ENCODE data around the gene MYB. TPM values are rescaled to one million over a fixed set of nuclear protein-coding genes. Genes with fewer than 3 reads are reported as not detected.

Gene MYB
- total and polyA plus RNA-seq, 2 of the 13 experiments (the other 11 are each of a cell fraction or from before 2014, with no cell fraction given) = 0.04 to 0.20 TPM

GRCh38 chr6:135221505-135221904, 40.4 kb downstream of the MYB start:
- CTCF ChIA-PET (ENCODE audit: low intra/inter-chr PET ratio, low total read pairs) = no interaction called here
- no peak for FAIRE-seq
- Histone ChIP-seq H3K4me1 (ENCODE audit: insufficient read depth, low read length) (no peaks in the 10 kb centered on the region), H3K36me3 (replicated peaks in 1 of 2; ENCODE audit: control insufficient read depth in 1 of 2, insufficient read depth in 2 of 2, low read length in 2 of 2) (no peaks in the 10 kb centered on the region), H3K4me3 (replicated peaks in 1 of 3; ENCODE audit: insufficient read depth in 1 of 3, low read depth in 2 of 3, low read length in 3 of 3) (no peak overlapping the region), H2AFZ (ENCODE audit: low read length) (no peak overlapping the region), H3K9me3 (ENCODE audit: low read length) (no peaks in the 10 kb centered on the region), H3K27ac (ENCODE audit: extremely low read length, insufficient read depth, low read length) (no peak overlapping the region), H3K27me3 (ENCODE audit: control insufficient read depth in 1 of 2, insufficient read depth in 2 of 2, low read length in 2 of 2) (peaks cover 0 to 9% of the 10 kb centered on the region in 2 experiments; a peak in 3 of 5 replicates), H3K79me2 (ENCODE audit: insufficient read depth, low read length) (no peaks in the 10 kb centered on the region), H3K9ac (ENCODE audit: insufficient read depth, low read depth, low read length) (no peak overlapping the region), H4K20me1 (ENCODE audit: insufficient read depth, low read length) (no peaks in the 10 kb centered on the region), H3K4me2 (ENCODE audit: low read depth, low read length) (no peak overlapping the region)
- POLR2A ChIA-PET = no interaction called here
- no TSS peak for BruUV-seq (replicated peaks)
- no peak for ATAC-seq
- 0% methylated on average over 1 of the region's 1 CpG for WGBS (ENCODE audit: low lambda C conversion rate)
- no peak for DNase-seq (ENCODE audit: low spot score)
- in situ Hi-C loops (cut with HindIII; ENCODE audit: extremely low pct_ligation_motif_present, low pct_unique_long_range_greater_than_20kb) (no loop called here), intact Hi-C loops (cut with micrococcal nuclease; ENCODE audit: unreplicated experiment) (no loop called here)
- TF ChIP-seq ZNF646 (CRISPR knock-in tag; IDR thresholded peaks at IDR 0.05) = no peak
- TF ChIP-seq ZNF574 (CRISPR knock-in tag; IDR thresholded peaks at IDR 0.05) = no peak
- no peak for TF ChIP-seq SPEN (CRISPR knock-in tag; IDR thresholded peaks at IDR 0.05; ENCODE audit: low read depth)
- no peak for TF ChIP-seq ATF5 (CRISPR knock-in tag; IDR thresholded peaks at IDR 0.05; ENCODE audit: low read depth)
- TF ChIP-seq RORA (CRISPR knock-in tag; IDR thresholded peaks at IDR 0.05) = no peak
- no peak for TF ChIP-seq NR0B2 (CRISPR knock-in tag; IDR thresholded peaks at IDR 0.05)
- no peak for TF ChIP-seq MTF1 (CRISPR knock-in tag; IDR thresholded peaks at IDR 0.05)
- TF ChIP-seq ZNF615 (CRISPR knock-in tag; IDR thresholded peaks at IDR 0.05; ENCODE audit: borderline replicate concordance) = no peak
- TF ChIP-seq ZFP62 (CRISPR knock-in tag; IDR thresholded peaks at IDR 0.05) = no peak
- TF ChIP-seq ZBTB3 (CRISPR knock-in tag; IDR thresholded peaks at IDR 0.05; ENCODE audit: borderline replicate concordance, low read depth) = no peak
- no peak for TF ChIP-seq CEBPG (CRISPR knock-in tag; IDR thresholded peaks at IDR 0.05)
- TF ChIP-seq ZNF577 (CRISPR knock-in tag; IDR thresholded peaks at IDR 0.05; ENCODE audit: borderline replicate concordance, low read depth) = no peak
- no peak for TF ChIP-seq ZNF383 (CRISPR knock-in tag; IDR thresholded peaks at IDR 0.05; ENCODE audit: borderline replicate concordance)
- TF ChIP-seq SMARCC2 (IDR thresholded peaks at IDR 0.05) = no peak
